HT1080 (cell line): Measurements from ENCODE around the gene RBFA. TPM values are rescaled to one million over a fixed set of nuclear protein-coding genes. Genes with fewer than 3 reads are reported as not detected.

ENCODE experiments used
- DNase-seq: peaks from one replicate; pipeline ENCODE4 v3.0.0-alpha.2; 2015; ENCODE audit warnings: low read depth
- total RNA-seq: library from RNA; depleted of rRNA; stranded (reverse); fragments of >200 nt; shearing (Covaris generic); gene quantifications from 2 replicates; pipeline ENCODE4 v1.2.3, GENCODE V29; 2014

The RBFA gene
- total RNA-seq, 1 experiment from 2014 or later: 63.4 TPM

DNA sequence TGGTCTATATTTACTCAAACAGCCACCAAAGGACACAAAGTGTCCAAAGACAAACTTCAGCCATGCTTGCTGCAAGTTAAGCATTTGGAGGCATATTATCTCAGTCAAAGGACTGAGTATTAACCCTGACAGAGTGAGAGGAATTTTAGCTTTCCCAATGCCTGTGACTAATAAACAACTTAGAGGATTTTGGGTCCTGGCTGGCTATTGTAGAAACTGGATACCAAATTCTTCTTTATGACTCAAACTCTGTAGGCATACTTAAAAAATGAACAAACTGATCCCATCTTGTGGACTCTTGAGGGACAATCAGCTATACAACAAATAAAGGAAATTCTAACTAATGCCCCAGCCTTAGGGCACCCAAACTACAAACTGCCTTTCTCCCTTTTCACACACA is 6.5 kb upstream of the RBFA start:
- DNase-seq: peak; percentile 24

DNA sequence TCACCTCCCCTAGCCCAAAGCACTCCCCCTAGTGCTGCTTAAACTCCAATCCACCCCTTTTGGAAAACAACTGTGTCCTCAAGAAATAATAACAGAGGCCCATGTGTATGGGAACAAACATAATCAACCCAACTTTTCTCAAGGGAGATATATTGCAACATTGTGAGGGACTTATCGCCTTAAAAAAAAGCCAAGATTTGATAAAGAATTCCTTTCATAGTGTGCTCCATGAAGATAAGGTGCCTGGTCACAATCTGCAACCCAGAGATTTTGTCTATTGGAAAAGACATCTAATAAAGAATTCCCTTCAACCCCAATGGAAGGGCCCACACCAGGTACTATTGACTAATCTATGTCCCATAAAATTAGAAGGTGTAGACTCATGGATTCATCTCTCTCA is 4.5 kb upstream of the RBFA start:
- no peak for DNase-seq

DNA sequence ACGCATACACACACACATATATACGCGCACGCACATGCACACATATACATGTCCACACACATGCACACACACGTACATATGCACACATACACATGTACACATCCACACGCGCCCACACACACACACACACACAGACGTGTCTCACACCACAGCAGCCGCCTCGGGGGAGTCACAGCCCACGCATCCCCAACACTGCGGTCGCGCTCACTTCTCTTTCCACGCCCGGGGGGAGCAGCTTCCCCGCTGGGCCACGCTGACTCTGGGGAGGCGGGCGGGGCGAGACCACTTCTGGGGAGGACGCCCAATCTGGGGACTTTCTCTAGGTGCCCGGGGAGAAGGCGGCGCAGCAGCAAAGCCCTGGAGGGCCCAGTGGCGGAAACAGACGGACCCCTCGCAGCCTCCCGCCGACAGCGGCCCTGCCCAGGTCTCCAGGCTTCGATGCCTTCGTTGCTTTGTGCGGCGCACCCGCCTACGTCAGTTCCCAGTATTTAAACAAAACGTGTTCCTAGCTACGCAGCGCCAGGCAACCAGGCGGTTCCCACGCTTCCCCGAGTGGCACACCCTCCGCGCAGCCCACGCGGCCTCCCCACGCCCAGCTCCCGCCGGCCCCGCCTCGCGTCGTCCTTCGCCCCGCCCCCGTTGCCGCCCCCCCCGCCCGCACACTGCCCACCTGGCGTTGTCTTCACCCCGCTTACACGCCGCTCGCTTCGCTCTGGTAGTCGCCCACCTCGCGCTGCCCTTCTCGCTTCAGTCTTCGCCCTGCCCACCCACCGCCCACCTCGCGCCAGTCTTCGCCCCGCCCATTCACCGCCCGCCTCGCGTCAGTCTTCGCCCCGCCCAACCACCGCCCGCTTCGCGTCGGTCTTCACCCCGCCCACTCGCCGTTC is 810 bp upstream of the RBFA start:
- DNase-seq: peak; percentile 80

DNA sequence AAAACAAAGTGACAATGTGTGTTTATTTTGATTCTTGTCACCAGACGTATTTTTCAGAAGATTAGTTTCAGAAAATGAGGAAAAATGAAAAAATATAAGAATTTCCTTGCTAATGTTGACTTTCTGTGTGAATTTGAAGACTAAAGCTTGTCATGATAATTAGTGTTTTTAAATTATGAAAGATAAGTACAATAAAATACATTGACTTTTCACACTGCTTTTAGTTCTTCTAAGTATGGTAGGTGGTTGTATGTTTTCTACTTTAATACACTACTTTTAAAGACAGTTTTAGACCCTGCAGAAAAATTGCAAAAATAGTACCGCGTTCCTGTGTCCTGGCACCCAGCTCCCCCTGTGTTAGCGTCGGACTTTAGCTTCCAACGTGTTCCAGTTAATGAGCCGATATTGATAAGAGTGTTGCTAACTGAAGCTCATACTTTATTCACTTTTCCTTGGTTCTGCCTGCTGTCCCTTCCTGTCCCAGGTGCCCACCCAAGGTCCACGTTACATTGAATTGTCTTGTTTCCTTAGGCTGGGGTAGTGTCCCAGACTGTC is 695 bp downstream of the RBFA start:
- DNase-seq: no peak

DNA sequence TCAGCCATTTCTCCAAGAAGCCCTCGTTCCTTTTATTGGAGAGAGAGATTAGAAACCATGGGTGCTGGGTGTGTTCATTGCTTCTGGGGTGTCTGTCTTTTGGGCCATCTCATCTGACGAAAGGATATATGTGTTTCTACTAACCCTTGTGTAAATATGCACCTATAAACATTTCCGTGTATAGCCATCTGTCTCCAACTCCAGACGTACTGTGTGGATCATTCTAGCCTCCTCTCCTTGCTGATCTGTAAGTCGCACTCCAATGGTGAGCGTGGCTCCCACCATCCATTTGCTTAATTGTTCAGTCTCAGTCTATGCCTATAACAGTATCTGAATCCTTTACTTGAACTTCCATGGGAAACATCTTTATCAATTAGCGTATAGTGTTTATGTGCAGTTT is 1.8 kb downstream of the RBFA start:
- DNase-seq: no peak

DNA sequence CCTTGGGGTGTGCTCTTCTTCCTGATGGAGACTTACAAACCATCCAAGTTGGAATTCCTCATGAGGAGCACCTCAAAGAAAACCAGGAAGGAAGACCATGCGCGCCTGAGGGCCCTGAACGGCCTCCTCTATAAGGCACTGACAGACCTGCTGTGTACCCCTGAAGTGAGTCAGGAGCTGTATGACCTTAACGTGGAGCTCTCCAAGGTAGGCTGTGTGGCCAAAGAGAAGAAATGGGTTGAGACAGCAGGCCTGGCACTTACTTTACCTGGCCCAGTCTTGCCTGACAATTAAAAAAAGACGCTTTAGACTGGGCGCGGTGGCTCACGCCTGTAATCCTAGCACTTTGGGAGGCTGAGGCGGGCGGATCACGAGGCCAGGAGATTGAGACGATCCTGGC is 3.1 kb downstream of the RBFA start:
- DNase-seq: no peak

DNA sequence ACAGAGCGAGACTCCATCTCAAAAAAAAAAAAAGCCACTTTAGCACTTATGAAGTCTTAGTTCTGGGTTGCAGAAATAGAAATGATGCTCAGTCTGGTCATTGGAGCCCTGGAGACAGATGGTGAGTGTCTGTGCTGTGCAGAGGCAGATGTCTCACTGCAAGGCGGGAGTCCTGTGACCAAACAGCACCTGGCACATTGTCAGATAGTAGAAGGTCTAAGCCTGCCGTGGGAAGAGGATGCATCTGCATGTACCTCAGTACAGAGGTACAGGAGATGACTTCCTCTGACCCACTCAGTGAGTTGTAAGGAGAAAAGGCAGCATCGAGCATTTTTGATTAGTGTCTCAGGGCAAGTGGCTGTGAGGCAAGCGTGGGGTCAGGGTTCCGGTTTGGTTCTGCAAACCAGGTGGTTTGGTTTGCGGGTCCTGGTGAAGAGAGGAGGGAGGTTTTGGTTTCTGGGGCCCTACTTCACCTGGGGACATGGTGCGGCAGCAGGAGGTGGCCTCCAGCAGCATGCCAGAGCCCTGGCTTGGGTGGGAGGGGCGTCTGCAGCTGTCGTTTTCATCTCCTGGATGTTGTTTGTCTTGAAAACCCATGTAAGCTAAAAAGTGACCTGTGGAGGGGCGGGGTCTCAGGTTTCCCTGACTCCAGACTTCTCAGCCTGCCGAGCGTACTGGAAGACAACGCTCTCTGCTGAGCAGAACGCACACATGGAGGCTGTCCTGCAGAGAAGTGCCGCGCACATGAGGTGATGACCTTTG is 3.8 kb downstream of the RBFA start:
- no peak for DNase-seq

DNA sequence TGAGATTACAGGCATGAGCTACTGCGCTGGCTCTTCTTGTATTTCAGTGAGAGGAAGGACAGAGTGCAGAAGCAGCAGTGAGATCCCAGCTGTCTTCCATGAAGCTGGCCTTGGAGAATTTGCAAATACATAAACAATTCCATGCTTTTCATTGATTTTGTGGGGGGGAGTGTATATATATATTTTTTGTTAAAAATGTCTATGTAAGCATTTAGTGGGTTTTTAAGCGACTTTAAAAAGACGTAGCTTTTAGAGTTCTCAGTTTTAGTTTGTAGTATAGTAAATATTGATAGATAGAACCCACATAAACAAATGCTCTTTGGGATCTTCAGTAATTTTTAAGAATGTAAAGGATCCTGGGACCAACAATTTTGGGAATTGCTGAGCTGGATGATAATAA is 6.3 kb downstream of the RBFA start:
- DNase-seq: no peak

DNA sequence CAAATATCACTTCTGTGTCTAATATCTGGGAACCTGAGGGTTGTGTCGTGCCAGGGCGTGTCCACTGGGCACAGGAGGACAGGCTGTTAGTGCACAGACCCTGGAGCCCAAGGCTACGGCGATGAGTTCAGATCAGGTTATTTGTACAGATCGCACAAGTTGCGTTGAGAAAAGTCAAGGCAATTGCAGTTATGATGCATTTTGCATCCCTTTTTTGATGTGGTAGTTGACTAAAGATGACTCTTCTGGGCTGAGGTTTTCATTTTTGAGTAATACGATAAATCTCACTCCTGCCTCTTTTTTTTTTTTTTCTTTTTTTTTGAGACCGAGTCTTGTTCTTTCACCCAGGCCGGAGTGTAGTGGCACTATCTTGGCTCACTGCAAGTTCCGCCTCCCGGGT is 7.2 kb downstream of the RBFA start:
- DNase-seq: no peak

DNA sequence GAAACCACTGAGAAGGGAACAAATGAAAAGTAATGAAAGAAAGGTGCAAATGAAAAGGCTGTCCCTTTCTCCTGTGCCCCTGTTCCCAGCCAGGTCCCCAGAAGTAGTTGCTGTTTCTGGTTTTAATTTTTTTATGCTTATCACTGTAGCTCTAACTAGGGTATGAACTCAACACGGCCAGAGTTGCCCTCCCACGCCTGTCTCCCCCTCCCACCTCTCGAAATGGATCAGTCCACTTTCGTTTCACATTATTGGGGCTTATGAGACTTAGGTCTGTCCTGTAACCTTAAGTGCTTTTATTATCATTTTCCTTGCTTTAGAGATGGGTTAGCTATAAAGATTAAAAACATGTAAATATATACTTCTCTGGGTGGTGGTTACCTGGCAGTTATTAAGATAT is 8.6 kb downstream of the RBFA start:
- DNase-seq: no peak

DNA sequence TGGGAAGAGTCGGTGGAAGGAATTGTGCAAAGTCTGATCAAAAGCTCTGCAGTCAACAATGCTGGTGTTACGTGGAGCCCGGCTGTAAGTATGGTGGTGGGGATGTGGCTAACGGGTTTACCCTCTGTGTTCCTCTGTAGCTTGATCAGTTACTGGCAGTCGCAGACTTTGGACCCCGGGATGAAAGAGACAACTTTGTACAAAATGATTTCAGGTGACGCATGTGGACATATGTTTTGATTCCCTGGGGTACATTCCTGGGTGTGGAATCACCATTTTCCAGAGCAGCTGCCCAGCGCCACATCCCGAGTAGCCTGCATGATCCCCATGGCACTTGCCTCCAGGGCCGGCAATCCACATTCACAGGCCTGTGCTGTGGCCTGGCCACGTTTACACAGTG is 9.8 kb downstream of the RBFA start:
- no peak for DNase-seq

DNA sequence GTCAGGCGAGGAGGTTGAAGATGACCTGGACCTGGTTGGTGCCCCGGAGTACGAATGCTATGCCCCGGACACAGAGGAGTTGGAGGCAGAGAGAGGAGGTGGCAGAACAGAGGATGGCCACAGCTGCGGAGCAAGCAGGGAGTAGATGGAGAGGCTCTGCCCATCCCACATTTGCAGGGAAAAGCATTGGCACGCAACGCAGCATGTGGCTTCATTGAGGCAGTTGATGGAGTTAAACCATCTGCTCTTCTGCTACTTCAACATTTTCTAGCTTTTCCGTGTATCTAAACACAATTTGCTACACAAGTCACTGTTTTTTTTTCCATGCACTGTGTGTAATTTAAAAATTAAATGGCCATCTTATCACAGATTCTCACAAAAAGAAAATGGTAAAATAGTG is 11.8 kb downstream of the RBFA start:
- DNase-seq: no peak

DNA sequence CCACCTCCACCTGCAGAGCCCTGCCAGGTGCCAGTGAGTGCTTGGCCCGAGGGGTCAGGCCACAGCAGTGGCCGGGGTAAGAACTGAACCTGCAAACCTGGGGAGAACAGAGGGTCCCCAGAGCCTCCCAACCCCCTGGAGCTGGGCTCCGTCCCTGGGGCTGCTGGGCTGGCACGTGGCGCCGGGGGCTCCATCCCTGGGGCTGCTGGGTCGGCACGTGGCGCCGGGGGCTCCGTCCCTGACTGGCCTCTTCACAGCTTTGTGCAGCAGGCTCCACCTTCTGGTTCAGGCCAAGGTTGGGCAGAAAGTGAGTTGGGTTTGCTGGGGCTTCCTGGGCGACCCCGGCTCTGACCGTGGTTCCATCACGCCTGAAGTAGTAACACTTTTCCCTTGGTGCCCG is 12.2 kb downstream of the RBFA start:
- no peak for DNase-seq

DNA sequence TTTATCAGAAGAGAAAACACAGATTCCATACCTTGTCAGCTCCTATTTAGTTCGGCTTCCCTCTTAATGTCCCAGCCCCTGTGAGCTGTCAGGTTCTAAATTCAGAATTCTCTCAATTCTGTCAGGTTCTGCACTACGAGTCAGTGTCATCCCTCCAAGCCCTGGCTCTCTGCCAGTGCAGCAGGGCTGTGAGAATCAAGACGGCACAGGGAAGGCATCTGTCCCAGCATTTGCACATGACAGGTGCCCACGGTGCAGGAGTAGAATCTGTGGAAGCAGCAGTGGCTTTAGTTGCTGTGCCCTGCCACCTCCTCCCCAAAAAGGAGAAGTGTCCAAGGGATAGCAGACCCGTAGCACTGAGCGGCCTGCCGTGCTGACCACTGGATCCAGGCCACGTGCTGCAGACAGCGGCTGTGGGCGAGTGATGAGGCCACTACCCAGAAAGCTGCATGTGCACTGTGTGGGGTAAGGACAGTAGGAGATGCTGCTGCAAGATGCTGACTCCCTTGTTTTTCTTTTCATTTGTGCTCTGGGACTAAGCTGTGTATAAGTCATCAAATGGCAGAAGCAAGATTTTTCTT is 12.8 kb downstream of the RBFA start:
- DNase-seq: no peak

DNA sequence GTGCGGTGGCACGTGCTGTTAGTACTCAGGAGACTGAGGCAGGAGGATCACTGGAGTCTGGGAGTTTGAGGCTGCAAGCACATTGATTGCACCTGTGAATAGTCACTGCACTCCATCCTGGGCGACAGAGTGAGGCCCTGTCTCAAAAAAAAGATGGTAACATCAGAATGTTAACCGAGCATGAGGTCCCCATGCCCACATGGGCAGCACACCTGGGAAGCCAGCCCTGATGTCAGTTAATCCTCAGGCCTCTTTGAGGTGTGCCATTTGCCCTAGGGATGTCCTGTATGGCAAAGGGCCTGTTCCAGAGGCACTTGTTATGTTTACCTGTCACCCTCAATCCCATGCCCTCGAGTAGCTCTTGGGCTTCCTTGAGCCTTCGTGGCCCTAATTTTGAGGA is 16.6 kb downstream of the RBFA start:
- no peak for DNase-seq

DNA sequence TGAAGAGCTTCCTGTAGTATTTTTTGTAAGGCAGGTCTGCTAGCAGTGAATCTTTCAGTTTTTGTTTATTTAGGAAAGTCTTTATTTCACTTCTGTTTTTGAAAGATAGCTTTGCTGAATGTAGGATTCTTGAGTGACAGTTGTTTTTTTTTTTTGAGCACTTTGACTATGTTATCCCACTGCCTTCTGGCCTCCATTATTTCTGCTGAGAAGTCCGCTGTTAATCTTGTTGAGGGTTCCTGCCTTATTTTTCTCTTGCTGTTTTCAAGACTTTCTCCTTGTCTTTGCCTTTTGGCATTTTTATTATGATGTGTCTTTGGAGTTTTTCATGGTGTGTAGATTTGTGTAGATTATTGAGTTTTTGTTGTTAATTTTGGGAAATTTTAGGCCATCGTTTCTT is 21.9 kb downstream of the RBFA start:
- DNase-seq: no peak

DNA sequence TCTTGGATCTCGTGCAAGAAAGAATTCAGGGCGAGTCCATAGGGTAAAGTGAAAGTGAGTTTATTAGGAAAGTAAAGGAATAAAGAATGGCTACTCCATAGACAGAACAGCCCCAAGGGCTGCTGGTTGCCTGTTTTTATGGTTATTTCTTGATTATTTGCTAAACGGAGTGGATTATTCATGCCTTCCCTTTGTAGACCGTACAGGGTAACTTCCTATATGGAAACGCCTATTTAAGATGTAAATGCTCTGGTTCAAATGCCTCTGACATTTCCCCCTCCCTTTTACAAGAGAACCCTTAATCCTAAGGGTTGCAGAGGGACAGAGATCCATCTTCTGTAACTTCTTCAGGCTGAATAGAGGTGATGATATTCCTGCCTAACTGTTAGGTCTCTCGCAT is 25.7 kb downstream of the RBFA start:
- no peak for DNase-seq

DNA sequence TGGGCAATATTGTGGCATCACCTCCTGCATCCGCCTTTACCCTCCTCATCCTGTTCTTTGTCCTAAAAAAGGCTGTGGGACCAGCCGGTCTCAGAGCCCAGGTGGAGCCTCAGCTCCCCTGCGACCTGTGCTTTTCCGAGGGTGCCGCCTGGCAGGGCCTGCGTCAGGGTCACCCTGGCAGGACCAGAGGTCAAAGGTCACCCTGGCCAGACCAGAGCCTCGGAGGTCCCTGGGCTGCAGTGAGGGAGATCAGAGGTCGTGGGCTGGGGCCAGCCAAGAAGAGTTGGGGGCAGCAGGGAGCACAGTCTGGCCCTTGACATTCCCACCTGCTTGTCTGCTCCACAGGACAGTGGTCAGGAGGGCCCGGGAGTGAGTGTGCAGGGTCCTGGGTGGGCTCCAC is 31.5 kb downstream of the RBFA start:
- DNase-seq: no peak

DNA sequence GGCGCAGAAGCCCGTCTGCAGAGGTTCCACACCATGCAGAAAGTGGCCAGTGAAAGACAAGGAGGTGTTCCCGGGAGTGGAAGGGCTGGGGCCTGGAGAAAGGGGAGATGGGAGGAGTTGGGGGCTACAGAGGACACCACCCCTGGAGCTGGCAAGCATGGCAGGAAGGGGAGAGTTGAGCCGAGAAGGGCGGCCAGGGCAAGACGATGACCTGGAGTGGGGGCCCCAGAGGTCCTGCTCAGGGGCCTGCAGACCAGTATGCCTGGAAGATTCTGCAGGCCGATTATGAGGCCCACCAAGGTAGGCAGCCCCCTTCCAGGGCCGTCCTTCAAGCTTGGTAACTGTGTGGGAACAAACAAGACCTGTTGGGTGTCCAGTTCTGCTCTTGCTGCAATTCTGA is 33.1 kb downstream of the RBFA start:
- no peak for DNase-seq

DNA sequence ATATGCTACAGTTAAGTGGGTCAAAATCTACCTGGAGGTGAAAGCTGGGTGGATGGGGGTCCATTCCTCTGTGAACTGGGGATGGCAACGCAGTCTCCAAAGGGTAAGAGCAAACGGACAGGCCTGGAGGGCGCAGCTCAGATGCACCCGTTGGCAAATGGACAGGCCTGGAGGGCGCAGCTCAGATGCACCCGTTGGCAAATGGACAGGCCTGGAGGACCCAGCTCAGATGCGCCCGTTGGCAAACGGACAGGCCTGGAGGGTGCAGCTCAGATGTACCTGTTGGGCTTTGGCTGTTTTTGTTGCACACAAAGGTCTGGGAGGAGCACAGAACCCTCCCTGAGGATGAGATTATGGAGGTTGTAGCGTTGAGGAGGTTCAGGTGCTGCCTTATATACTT is 33.7 kb downstream of the RBFA start:
- no peak for DNase-seq

DNA sequence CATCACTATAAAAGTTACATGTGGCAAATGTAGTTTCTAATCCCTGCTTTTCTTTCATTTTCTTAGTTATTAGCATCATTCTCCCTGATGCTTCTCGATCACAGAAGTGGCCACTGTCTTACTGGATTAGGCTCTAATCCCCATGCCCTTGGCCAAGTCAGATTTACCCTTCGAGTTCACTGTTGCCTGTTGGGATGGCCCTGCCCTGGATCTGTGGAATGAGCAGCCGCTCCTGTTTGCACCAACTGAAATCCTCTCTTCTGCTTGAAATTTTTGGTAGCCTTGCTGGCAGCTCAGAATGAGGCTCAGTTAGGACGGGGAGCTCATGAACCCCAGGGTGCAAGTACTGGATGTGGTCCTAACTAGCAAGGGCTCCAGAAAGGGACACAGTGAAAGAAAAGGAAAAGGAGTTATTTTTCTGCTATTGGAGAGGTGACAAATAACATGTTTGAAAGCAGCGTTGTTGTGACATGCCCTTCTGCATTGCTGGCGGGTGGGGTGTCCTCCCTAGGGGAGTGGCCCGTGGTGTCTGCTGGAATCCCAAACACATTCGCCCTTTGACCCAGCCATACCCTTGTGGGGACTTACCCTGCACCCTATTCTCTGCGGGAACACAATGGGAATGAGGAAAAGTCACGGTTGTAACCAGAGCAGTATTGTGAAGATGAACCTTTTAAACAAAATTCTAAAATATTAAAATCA is 34.5 kb downstream of the RBFA start:
- no peak for DNase-seq

DNA sequence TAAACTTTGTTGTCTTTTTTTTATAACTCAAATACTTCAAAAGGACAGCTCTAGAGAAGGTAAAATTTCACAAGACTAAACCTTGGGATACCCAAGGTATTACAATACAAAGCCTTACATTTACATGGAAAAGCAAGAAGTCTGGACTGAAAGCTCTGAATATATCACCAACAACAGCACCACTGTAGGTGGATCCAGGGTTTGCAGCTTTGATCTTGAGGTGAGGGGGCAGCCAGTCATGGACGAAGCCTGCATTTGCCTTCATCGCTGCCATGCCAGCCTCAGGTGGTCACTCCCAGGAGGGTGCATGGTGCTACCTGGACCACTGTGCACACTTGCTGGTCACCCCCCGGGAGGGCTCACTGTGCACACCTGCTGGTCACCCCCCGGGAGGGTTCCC is 36.6 kb downstream of the RBFA start:
- no peak for DNase-seq
